ENCODE data around the gene ZMIZ1.
A peak's percentile ranks its signal among the peaks of the same experiment; 100 is the strongest.
"Not testable (repeated sequence)": the region's sequence is repeated elsewhere in the genome, so short reads cannot be mapped to it uniquely, and the experiment has no call there.

ZMIZ1 gene

GRCh38 chr10:79266084-79266483, 197.3 kb downstream of the ZMIZ1 start:
- no peak for FAIRE-seq

DNA sequence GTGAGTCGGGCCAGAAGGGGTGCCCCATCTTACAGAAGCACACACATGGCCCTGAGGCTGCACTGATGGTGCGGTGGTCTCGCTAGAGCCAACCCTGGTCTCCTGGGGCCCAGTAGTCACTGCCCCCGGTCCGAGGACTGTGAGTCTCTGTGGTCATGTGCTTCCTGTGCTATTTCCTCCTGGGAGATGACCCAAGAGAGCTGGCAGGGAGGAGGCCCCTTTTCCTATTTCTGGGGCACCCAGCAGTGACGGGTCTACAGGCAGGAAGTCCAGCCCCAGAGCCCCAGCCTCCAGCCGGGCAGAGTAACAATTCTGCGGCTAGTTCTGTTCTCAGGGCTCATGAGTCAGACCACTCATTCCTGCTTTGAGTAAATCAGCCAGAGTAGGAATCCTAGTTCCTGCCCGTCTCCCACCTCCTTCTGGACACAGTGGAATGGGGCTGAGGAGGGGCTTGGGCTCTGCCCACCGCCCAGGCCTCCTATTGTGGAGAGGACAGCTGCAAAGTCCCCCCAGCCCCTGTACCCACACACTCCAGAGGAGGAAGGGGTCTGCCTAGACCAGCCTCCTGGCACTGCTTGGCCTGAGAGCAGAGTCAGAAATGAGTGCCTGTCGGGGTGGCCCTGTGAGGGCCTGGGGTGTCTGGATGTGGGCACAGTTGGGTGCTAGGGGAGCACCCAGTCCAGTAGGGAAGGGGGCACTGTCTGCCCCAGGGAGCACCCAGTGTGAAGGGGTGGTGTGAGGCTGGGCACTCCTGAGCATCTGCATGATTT, 198.0 kb downstream of the ZMIZ1 start:
- DNase-seq (ENCODE audit: extremely low spot score, insufficient read length, low read depth): no peak
- FAIRE-seq: peak; percentile 99

More at GRCh38 chr10:79266084-79266483, 197.3 kb downstream of the ZMIZ1 start:
- no peak for DNase-seq (ENCODE audit: extremely low spot score, insufficient read length, low read depth)

- DNase-seq (ENCODE audit: extremely low spot score, insufficient read length, low read depth) (no peak), FAIRE-seq (peak; percentile 46)
Observed at GRCh38 chr10:79267499-79267898, 198.7 kb downstream of the ZMIZ1 start.

- FAIRE-seq (peak; percentile 18), DNase-seq (ENCODE audit: extremely low spot score, insufficient read length, low read depth) (no peak)
Observed at GRCh38 chr10:79268161-79268601, 199.4 kb downstream of the ZMIZ1 start.

DNA sequence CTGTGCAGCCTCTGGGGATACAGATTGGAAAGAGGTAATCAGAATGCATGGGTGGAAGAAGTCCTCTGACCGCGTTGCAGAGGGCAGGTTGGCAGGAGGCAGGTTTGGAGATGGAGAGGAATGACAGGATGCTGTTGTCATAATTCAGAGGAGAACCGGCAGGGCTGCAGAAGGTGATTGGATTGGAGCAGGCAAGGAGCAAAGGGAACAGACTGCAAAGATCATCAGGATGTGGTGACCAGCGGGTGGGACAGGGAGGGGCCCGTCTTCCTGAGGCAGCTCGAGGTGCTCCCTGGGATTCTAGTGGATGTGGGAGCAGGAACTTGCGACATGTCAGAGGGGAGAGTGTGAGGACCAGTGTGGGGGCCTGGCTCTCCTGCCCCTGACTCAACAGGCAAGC, 200.0 kb downstream of the ZMIZ1 start:
- DNase-seq (ENCODE audit: extremely low spot score, insufficient read length, low read depth) (no peak), FAIRE-seq (no peak)

- FAIRE-seq: no peak
- no peak for DNase-seq (ENCODE audit: extremely low spot score, insufficient read length, low read depth)
Observed at GRCh38 chr10:79269443-79269842, 200.7 kb downstream of the ZMIZ1 start.

DNA sequence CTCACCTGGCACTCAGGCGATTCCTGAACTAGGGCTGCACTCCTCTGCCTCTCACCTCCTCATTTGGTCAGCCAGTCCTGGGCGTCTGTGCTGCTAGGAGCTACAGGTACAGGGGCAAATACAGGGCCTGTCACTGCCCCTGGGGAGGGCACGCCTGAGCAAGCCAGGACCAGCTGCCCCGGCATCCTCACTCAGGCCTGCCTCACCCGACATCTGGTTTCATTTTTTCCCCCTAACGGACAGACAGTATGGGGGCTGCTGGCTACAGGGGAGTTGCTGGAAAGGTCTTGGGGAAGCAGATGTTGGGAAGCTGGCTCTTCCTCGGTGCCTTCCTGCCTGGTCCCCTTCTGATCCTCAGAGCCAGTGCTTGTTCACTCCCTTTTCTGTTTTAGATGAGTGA, 201.2 kb downstream of the ZMIZ1 start:
- no peak for DNase-seq (ENCODE audit: extremely low spot score, insufficient read length, low read depth)
- FAIRE-seq: no peak

- FAIRE-seq (no peak), DNase-seq (ENCODE audit: extremely low spot score, insufficient read length, low read depth) (no peak)
Observed at GRCh38 chr10:79270466-79271246, 201.9 kb downstream of the ZMIZ1 start.

- FAIRE-seq: peak; percentile 18
- DNase-seq (ENCODE audit: extremely low spot score, insufficient read length, low read depth): no peak
Observed at GRCh38 chr10:79272353-79272752, 203.6 kb downstream of the ZMIZ1 start.

- DNase-seq (ENCODE audit: extremely low spot score, insufficient read length, low read depth) (no peak), FAIRE-seq (no peak)
Observed at GRCh38 chr10:79273604-79274003, 204.8 kb downstream of the ZMIZ1 start.

DNA sequence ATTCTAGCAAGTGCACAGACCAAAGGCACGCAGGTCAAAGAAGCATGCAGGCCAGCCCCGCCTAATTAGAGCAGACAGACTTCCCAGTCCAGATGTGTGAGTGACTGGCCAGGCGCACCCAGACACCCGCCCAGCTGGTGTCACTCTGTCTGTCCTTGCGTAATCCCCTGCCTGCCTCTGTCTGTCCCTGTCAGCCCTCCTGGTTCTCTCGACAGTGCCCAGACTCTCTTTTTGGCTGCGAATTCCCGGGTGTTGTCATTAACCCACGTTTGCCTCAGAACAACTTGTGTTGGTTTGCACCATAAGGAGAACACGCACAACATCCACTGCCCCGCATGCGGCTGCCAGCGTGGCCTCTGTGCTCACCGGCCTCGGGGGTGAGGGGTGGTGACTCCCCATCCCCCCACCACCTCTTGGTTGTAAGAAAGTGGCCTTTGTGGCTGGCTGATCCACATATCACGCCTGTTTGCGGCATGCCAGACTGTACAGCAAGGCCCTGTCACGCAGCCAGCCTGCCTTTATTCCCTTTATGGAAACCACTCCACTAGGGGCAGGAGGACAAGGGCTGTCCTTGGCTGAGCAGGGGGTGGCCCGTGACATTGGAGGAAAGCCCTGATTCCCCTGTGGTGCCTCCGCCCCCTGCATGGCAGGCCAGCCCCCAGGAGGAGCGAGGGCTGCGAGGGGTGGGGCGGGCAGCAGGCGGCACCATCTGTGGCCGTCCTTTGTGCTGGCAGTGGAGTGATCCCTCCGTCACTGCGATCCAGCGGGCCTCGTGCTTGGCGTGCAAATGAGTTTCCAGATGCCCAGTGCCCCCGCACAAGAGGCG, 205.7 kb downstream of the ZMIZ1 start:
- DNase-seq (ENCODE audit: extremely low spot score, insufficient read length, low read depth) (no peak), FAIRE-seq (no peak)

DNA sequence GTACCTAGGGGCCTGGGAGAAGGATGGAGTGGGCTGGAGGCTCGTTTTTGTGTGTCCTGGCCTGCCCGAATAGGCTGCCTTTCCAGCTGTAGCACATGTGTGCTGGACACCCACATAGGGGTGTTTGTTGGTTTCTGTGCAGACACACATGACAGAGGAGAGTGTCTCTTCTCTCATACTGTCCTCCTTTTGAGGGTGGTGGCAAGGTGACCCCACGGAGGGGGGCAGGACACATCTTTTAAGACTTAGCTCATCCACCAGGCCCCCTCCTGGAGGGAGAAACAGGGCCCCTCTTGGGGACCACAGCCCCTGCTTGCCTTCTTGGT, 206.3 kb downstream of the ZMIZ1 start:
- DNase-seq (ENCODE audit: extremely low spot score, insufficient read length, low read depth) (no peak), FAIRE-seq (no peak)

DNA sequence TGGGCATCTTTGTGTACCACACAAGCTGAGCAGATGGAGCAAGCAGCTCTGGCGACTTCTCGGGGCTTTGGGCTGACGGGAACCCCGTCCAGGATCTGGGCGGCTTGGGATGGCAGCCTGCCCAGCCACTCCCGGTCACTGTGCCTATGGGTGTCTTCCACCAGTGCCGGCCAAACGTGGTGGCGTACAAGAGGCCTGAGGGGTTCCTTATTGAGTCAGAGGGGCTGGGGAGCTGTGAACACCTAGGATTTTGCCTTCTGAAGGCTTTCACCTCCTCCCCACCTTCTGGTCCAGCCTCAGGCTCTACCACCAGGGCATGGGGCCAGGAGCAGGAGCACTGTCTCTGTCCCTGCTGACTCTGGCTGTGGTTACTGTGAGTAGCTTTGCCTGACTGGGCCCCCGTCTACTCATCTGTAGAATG, 206.7 kb downstream of the ZMIZ1 start:
- no peak for FAIRE-seq

GRCh38 chr10:79277579-79278269, 209.0 kb downstream of the ZMIZ1 start:
- DNase-seq (ENCODE audit: extremely low spot score, insufficient read length, low read depth) (no peak), FAIRE-seq (no peak)

More for the DNA sequence above, 206.7 kb downstream of the ZMIZ1 start:
- DNase-seq (ENCODE audit: extremely low spot score, insufficient read length, low read depth): no peak

DNA sequence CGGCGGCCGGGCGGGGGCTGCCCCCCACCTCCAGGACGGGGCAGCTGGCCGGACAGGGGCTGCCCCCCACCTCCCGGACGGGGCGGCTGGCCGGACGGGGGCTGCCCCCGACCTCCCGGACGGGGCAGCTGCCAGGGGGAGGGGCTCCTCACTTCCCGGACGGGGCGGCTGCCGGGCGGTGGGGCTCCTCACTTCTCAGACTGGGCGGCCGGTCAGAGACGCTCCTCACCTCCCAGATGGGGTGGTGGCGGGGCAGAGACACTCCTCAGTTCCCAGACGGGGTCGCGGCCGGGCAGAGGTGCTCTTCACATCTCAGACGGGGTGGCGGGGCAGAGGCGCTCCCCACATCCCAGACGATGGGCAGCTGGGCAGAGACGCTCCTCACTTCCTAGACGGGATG, 210.3 kb downstream of the ZMIZ1 start:
- not testable (repeated sequence) for FAIRE-seq; DNase-seq (ENCODE audit: extremely low spot score, insufficient read length, low read depth)

DNA sequence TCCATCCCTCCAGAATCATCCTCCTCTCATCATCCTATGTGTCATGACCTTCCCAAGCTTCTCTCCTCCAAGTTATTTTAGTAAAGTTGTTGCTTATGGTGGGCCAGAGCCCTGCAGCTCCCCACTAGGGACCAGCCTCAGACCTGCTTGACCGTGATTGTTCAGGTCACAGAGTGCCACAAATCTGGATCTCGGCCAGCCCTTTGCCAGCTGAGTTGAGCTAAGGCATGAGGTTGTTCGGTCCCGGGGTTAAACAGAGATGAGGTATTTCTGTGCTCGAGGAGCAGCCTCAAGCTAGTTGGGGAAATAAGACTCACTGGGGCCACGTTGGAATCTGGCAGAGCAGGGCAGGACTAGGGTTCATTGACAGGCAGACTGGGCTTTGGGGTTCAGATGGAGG, 212.2 kb downstream of the ZMIZ1 start:
- FAIRE-seq: no peak
- DNase-seq (ENCODE audit: extremely low spot score, insufficient read length, low read depth): no peak

DNA sequence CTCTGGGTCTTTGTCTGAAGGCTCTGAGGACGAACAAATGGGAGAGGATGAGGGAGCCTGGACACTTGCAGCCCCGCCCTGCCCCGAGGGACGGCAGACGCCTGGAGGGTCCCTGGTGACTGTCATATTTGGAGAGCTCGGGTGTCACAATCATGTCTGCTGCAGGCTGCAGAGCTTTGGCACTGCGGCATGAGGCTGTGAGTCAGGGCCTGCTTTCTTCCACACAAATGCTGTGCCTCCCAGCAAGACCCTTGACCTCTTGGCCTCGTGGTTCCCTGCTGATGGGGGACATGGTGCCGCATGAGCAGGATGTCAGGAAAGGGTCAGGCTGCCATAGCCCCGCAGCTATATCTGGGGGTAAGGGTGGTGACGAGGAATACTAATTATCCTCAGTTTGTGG, 213.6 kb downstream of the ZMIZ1 start:
- no peak for FAIRE-seq
- DNase-seq (ENCODE audit: extremely low spot score, insufficient read length, low read depth): no peak

DNA sequence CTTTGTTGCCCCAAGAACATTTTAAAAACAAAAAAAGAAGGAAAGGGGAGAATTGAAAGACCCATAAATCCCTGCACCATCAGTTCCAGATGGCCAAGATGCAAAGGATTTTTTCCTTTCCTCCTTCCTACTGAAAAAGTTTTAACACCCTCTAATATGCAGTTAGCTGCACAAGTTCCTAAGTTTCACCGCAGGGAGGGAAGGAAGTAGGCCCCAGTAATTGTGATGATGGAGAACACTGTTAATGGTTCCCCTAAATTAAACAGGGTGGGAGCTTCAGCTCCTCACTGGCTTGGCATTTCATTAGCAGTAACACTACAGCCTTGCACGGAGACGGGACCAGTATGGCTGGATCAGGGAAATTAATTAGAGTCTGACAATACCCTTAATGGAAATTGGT, 214.8 kb downstream of the ZMIZ1 start:
- FAIRE-seq (no peak), DNase-seq (ENCODE audit: extremely low spot score, insufficient read length, low read depth) (no peak)

- no peak for DNase-seq (ENCODE audit: extremely low spot score, insufficient read length, low read depth)
- FAIRE-seq: peak; percentile 62
Observed at GRCh38 chr10:79284158-79284871, 215.5 kb downstream of the ZMIZ1 start.
